GM12801 (cell line): Measurements from ENCODE around the gene VOPP1.

Experiments
- TF ChIP-seq, protein P1 (sequence below): IDR thresholded peaks from one replicate; pipeline ENCODE4 v1.5.1; 2011; ENCODE audit warnings: control low read depth; ENCODE audit not compliant: insufficient read length; ENCODE audit errors: extremely low read depth

Gene VOPP1

DNA sequence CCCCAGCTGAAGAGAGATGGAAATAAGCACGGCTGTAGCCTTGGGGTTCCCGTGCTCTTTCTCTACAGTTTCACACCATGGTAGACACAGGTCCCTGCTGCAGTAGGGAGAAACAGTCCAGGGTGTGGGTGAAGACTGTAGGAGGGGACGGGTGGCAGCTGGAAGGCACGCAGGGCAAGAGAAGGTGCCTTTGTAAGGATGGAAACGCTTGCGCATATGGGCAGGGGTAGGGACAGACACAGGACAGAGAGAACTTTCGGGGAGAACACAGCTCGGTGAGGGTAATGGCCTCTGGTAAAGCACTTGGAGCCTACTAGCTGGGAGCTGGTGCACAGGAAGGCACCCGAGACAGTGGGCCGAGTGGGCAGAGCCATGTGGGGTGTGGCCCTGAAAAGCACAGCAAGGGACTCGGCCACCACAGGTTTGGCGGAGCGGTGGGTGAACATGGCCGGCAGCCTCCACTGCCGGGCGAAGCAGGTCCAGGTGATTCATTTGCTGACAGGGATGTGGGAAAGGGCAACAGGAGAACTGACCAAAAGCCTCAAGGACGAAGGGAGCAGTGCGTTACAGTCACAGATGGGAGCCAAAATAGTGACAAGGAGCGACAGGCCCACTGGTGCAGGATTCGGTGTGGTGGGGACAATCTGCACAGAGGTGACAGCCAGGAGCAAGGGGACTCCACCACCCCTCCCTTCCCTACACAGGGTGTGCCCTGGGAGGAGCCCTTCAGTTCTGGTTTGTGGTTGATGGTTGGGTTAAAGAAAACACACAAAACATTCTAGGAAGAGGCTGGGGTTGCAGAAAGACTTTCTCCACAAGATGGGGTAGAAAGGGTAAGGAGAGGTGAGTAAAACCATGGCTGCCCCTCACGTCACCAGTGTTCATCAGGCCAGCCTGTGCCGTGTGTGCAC lies 97.1 kb downstream of the VOPP1 start:
- TF ChIP-seq, protein P1, sequence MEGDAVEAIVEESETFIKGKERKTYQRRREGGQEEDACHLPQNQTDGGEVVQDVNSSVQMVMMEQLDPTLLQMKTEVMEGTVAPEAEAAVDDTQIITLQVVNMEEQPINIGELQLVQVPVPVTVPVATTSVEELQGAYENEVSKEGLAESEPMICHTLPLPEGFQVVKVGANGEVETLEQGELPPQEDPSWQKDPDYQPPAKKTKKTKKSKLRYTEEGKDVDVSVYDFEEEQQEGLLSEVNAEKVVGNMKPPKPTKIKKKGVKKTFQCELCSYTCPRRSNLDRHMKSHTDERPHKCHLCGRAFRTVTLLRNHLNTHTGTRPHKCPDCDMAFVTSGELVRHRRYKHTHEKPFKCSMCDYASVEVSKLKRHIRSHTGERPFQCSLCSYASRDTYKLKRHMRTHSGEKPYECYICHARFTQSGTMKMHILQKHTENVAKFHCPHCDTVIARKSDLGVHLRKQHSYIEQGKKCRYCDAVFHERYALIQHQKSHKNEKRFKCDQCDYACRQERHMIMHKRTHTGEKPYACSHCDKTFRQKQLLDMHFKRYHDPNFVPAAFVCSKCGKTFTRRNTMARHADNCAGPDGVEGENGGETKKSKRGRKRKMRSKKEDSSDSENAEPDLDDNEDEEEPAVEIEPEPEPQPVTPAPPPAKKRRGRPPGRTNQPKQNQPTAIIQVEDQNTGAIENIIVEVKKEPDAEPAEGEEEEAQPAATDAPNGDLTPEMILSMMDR, result no peak

DNA sequence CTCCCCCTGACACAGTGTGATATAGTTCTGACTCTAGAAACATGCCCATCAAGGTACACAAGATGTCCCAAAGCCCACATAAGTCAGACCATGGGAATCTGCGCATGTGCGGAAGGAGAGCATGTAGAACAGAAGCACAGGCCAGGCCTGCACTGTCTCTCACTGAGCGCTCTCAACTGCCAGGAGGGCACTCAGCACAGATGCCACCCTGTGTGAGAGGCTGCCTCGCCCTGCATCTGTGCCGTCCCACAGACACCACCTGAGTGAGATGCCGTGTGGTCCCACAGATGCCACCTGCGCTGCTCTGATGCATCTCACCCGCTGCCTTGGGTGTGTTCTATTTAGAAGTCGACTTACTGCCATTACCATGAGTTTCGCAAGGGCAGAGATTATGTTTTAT lies 98.4 kb downstream of the VOPP1 start:
- TF ChIP-seq, protein P1, result no peak

DNA sequence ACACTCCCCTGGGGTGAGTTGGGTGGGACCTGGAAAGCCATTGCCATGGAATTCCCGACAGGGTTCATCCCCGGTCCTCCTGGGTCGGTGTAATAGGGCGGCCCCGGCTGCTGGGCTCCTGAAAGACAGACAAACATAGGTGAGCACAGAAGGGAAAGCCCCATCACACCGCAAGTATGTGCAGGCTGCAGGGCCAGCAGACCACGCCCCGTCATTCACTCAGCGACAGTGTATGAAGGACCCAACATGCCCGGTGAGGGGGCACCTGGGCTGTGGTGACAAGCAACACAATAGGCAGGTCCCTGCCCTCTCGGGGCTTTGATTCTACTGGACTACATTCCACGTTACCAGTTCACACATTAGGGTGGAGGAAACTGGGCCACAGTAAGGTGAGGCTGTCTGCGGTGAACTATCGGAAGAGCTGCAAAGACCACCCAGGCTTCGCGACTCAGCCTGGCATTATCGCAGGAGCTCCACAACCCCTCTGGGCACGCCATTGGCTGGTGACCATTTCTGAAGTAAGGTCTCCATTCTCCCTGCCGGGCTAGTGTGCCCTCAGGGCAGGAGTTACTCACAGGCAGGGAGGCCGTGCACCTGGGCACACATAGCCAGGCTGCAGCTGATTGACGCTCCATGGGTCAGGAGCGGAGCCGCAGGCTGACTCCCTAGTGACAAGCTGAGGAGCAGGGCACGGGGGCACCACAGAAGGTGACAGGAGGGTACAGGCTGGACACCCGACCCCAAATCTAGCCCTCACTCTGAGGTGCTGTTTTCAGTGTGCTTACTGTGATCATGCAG lies 99.2 kb downstream of the VOPP1 start:
- TF ChIP-seq, protein P1, result no peak

DNA sequence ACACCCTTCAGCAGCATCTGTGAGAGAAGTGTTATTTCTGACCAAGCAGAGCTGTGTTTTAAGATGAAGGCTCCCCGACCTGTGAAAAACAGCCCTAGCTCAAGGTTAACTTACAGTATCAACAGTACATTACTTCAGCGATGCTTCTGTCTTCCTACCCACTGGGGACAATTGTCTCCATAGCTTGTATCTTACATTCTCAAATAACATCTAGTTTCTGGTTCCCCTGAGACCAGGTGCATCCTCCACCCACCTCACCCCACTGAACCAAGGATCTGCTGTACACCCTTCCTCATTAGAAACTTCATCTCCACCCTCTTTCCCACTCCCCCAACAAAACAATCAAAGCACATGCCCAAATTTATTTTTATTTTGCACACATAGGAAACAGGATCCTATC lies 102.0 kb downstream of the VOPP1 start:
- TF ChIP-seq, protein P1, result no peak

DNA sequence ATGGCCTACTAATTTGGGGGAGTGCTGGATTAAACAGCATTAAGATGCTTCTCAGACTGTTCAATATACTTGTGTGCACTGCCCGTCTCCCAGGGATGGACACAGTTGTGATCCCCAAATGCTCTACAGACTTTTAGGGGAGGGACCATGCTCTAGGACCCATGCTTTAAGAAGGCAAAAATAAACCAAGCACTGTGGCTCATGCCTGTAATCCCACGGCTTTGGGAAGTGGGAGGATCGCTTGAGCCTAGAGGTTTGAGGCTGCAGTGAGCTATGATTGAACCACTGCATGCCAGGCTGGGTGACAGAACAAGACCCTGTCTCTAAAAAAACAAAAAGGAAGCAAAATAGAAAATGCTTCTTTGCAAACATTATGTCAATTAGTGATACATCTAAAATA lies 102.6 kb downstream of the VOPP1 start:
- TF ChIP-seq, protein P1, result no peak

DNA sequence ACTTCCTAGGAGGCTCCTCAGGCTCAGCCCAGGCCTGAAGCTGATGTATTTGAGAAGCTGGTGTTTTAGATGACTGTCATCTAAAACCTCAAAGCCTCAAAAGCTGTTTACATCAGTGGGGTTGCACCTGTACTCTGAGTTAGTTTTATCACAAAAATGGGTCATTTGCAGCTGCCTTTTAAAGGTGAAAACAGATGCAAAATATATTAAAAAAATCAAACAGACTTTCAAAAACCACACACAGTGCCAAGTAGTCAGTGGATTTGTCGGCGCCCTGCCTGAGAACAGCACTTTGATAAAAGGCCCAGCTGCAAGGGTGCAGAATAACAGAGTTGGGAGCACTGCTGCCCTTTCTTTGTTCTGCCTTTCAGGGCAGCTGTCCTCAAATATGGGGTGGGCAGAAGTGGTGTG lies 103.0 kb downstream of the VOPP1 start:
- TF ChIP-seq, protein P1, result no peak

DNA sequence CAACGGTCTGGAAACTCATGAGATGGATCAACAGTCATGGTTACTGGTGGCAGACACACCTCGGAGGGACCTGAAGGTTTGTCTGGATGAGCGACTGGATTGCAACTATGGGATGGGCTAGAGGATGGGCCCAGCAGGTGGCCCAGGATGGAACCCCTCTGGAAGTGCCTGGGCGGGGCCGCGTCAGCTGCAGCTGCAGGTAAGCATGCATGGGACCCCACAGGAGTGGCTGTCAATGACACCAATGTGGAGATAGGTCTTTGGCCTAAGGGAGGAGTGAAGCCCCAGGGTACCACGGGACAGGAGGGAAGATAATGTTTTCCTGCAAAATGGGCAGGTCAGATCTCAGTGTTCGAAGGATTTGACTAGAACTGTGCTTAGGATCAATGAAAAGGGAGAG lies 103.8 kb downstream of the VOPP1 start:
- TF ChIP-seq, protein P1, result no peak
